Activated CD4-positive, alpha-beta T cell treated with anti-CD3 and anti-CD28 coated beads, Interleukin-2, Interleukin-4, amounts not matched to agents 100 ng/mL and 50 ng/mL, durations not matched to agents 16 hours and 8 hours (primary cell): ENCODE data around the gene CD74.
"Not testable (repeated sequence)": the region's sequence is repeated elsewhere in the genome, so short reads cannot be mapped to it uniquely, and the experiment has no call there.

Experiments
- DNase-seq: peaks from one replicate; pipeline ENCODE4 v3.0.0-alpha.2; 2020; ENCODE audit warnings: low spot score

CD74 gene

GRCh38 chr5:150412319-150413175 lies at the start of gene CD74:
Gene CD74 (minus strand): TSS chr5:150412910. CDS start chr5:150412749, 161 bp downstream.
- DNase-seq, result peak; percentile 97

GRCh38 chr5:150461231-150461630 lies 48.5 kb upstream of the CD74 start:
- no peak for DNase-seq

GRCh38 chr5:150460781-150461180 lies 48.1 kb upstream of the CD74 start:
- DNase-seq, result no peak

- DNase-seq, result peak; percentile 86
Observed at GRCh38 chr5:150458802-150459557, 46.3 kb upstream of the CD74 start.

DNA sequence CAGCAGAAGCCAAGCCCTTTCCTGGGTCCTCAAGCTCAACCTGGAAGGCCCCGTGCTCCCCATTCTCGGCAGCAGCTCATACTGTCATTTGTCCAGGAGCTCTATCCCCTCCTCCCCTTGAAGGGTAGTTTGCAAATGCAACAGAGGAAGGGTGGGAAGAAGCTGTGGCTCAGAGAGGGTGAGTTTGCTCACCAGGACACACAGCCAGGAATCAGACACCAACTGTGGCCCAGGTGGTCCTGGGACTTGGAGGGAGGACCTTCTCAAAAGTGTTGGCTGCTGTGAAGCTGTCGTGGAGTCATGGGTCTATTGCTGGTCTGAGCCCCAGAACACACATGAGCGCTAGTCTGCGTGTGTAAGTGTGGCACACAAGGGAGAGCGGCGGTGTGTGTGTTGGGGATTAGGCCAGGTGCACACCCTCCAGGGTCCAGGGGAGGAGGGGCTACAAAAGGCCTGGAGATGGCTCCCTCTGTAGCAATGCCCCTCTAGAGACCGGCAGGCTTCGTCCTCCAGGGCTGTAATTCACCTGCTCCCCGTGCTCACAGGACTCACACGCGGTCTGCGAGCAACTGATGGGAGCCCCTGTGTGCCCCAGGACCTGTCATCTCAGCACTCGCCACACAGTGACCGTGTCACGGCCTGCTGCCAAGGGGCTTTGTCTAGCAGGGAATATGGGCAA lies 45.0 kb upstream of the CD74 start:
- no peak for DNase-seq

DNA sequence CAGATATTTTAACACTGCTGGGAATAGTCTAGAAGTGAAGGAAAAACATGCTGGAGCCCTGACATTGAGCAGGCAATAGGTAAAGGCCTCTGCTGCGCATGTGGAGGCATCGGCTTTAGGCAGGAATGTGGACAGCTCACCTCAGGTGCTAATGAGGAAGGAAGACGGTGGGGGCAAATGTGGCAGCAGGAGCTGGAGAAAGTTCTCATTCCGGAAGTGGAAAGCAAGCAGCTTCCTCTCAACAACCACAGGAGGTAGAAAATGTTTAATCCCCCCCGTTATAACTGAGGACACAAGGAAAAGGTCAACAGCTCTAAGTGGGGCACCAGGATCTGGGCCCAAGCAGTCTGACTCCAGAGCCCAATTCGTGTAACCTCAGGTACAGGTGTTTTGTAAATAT lies 44.4 kb upstream of the CD74 start:
- DNase-seq, result no peak

- DNase-seq, result no peak
Observed at GRCh38 chr5:150454492-150455229, 42.0 kb upstream of the CD74 start.

- DNase-seq, result not testable (repeated sequence)
Observed at GRCh38 chr5:150454027-150454426, 41.3 kb upstream of the CD74 start.

GRCh38 chr5:150452914-150453313 lies 40.2 kb upstream of the CD74 start:
- DNase-seq, result no peak

DNA sequence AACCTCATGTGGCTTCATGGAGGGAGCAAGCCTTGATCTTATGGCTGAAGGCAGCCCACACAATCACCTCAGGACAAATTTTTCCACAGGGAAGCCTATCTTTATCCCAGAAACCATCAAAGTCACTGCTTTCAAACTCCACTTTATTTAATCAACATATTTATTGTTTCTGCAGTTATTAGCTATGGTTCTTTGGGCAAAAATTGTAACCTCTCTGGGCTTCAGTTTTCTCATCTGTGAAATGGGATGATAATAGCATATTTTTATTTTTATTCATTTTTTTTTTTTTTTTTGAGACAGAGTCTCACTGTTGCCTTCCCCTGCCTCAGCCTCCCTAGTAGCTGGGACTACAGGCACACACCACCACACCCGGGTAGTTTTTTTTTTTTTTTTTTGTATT lies 38.9 kb upstream of the CD74 start:
- DNase-seq, result no peak

DNA sequence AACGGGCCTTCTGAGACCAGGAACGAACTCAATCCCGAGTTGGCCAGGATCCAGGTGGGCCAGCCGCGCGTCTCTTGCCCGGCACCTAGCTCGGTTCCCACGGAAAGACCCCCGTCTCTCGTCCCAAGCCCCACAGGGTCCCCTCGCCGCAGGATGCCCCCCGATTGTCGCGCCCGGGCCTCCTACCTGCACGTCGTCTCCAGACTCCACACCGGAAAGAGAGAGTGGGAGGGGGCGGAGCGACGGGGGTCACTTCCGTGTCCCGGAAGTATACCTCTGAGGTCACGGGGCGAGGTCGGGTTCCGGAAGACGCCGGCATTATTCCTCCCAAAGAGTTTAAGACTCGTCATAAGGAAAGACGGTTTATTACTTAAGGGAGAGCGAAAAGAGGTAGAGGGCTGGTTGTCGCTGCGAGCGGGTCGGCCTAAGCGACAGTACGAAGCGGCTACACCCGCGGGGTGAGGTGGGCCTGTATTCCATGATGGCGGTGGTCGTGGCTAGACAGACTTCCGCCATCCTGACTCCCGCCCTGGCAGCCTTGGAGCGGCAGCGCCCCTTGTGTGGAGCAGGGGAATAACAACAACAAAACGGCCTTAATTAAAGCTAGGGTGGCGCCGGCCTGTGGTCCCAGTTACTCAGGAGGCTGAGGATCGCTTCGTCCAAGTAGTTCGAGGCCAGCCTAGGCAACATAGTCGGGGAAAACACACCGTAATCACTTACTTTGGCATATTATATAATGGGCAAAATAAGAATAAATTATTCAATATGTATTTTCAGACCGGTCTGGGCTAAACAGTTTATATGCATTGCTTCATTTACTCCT lies 37.0 kb upstream of the CD74 start, which contains the start of gene RPS14:
TSS of gene RPS14 (minus strand) at position 223 of the 823 bp plus-strand sequence. CDS start 2,006 bp downstream, outside the sequence.
- peak; percentile 94 for DNase-seq

DNA sequence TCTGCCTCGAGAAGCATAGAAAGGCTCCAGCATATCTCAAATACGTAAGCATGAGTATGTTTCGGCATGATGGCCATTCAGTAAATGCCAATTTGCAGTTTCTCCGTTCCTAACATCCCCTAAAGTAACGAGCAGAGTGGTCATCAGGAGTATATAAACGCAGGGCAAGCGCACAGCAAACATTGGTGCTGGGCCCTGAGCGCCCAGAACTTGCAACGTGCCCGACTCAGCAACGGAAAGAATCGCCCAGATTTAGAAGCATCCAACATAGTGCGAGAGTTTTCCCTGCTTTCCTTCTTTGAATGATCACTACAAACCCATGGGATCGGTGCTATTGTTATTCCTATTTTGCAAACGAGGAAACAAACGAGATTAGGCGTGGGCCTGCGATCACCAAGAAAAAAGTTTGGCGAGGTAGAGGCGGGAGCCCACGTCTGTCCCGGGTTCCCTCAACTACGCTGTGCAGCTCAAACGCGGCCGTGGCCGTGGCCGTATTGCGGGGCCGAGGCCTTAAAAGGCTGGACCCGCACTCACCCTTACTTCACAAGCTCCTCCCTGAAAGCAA lies 36.3 kb upstream of the CD74 start:
- DNase-seq, result no peak

GRCh38 chr5:150448334-150448733 lies 35.6 kb upstream of the CD74 start:
- DNase-seq, result peak; percentile 14

GRCh38 chr5:150447188-150447587 lies 34.5 kb upstream of the CD74 start:
- DNase-seq, result no peak

GRCh38 chr5:150446583-150446982 lies 33.9 kb upstream of the CD74 start:
- DNase-seq, result no peak

DNA sequence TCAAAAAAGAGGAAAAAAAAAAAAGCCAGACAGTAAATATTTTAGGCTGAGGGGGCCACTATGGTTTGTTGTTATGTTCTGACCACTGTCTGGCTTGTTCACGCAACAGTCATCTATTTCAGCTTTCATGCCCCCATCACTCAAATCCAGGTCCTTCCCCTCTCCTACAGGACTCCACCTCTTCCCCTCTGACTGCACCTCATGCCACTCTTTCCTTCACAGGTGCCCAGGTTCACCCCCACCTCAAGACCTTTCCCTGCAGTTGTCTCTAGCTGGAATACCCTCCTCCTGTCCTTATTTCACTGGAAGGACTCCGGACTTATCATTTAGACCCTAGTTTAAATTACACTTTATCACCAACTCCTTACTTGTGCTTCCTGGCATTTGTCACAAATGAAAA lies 33.4 kb upstream of the CD74 start:
- DNase-seq, result no peak

DNA sequence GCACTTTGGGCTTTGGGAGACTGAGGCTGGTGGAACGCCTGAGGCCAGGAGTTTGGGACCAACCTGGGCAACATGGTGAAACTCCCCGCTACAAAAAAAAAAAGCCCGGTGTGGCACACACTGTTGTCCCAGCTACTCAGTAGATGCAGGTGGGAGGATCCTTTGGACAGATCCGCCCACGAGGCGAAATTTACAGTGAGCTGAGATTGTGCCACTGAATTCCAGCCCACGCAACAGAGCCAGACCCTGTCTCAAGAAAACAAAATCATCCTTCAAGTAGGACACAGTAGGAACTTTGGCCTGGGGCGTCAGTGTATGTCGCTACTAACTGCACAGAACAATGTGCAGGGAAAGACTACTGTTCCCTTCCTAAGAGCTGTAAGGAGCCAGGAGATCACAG lies 32.1 kb upstream of the CD74 start:
- DNase-seq, result no peak

GRCh38 chr5:150443242-150444075 lies 30.7 kb upstream of the CD74 start:
- DNase-seq, result no peak

- no peak for DNase-seq
Observed at GRCh38 chr5:150442699-150443080, 30.0 kb upstream of the CD74 start.
